Measurements from ENCODE around the gene CEP57L1.

- no peak for TF ChIP-seq CTCF (IDR thresholded peaks at IDR 0.05)
- no peak for TF ChIP-seq EZH2 (IDR thresholded peaks at IDR 0.05; ENCODE audit: borderline replicate concordance, insufficient read depth, low read depth, low read length, poor library complexity, severe bottlenecking)
Observed at GRCh38 chr6:109060571-109060970, 34.7 kb upstream of the CEP57L1 start.

All from B cell (primary cell).